Measurements from ENCODE around the gene KCNK4.

The KCNK4 gene

DNA sequence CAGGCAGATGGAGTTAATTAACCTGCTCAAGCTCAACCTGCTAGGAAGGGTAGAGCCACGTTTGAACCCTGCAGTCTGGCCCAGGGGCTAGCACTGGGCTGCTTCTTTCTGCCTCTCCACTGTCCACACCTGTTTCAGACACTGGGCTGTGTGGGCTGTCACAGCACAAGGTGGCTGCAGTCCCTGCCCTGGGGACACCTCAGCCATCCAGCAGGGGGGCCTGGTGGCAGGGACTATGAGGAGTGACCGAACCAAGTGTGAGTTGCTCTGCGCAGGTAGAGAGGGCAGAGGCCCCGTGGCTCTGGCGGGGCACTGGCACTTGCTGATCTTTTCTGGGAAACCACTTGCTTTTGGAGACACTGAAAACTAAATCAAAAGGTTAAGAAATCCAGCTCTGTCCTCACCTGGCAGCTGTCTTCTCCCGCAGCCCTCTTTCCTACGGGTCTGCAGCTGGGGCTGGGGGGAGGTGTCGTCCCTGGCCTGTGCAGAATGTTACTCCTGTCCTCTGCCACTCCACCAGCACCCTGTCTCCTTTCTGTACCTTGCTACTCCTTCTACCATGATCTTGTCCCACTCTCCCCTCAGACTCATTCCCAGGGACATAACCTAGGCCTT lies 12.4 kb upstream of the KCNK4 start:
- H3K27ac ChIP-seq: no peak overlapping the region
- TF ChIP-seq, protein P1, sequence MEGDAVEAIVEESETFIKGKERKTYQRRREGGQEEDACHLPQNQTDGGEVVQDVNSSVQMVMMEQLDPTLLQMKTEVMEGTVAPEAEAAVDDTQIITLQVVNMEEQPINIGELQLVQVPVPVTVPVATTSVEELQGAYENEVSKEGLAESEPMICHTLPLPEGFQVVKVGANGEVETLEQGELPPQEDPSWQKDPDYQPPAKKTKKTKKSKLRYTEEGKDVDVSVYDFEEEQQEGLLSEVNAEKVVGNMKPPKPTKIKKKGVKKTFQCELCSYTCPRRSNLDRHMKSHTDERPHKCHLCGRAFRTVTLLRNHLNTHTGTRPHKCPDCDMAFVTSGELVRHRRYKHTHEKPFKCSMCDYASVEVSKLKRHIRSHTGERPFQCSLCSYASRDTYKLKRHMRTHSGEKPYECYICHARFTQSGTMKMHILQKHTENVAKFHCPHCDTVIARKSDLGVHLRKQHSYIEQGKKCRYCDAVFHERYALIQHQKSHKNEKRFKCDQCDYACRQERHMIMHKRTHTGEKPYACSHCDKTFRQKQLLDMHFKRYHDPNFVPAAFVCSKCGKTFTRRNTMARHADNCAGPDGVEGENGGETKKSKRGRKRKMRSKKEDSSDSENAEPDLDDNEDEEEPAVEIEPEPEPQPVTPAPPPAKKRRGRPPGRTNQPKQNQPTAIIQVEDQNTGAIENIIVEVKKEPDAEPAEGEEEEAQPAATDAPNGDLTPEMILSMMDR (IDR thresholded peaks at IDR 0.05): no peak
- no peaks in the 10 kb centered on the region for H3K27me3 ChIP-seq
- no peak overlapping the region for H3K4me3 ChIP-seq (ENCODE audit: low read depth in 1 of 2, low read length in 1 of 2)
- peaks cover 4 to 6% of the 10 kb centered on the region in 2 experiments for H3K4me1 ChIP-seq (ENCODE audit: control insufficient read depth in 1 of 2, insufficient read depth in 1 of 2, low read depth in 1 of 2, low read length in 1 of 2)
- H3K36me3 ChIP-seq: peaks cover 46% of the 10 kb centered on the region
- no peaks in the 10 kb centered on the region for H3K9me3 ChIP-seq

DNA sequence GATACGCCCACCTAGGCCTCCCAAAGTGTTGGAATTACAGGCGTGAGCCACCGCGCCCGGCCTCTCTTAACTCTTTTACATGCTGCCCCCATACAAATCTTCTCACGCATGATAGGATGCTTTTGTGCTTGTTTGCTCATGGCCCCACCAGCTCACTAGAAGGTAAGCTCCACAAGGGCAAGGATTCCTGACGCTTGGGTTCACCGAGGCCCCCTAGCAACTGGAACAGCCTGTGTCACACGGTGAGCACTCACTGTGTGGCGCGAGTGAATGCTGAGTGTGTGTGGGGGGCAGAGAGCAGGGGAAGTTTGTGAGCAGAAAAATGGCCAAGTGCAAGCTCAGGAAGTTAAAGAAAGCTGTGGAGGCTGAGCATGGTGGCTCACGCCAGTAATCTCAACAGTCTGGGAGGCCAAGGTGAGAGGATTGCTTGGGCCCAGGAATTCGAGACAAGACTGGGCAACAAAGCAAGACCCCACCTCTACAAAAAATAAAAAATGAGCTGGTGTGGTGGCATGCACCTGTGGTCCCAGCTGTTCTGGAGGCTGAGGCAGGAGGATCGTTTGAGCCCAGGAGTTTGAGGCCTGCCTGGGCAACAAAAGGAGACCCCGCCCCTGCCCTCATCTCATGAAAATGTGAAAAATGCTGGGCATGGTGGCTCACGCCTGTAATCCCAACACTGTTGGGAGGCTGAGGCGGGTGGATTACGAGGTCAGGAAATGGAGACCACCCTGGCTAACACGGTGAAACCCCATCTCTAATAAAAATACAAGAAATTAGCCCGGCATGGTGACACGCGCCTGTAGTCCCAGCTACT lies 8.9 kb upstream of the KCNK4 start:
- Histone ChIP-seq H3K36me3 (peaks cover 25% of the 10 kb centered on the region), H3K27ac (no peak overlapping the region), H3K4me3 (ENCODE audit: low read depth in 1 of 2, low read length in 1 of 2) (no peak overlapping the region), H3K4me1 (ENCODE audit: control insufficient read depth in 1 of 2, insufficient read depth in 1 of 2, low read depth in 1 of 2, low read length in 1 of 2) (peaks cover 20 to 26% of the 10 kb centered on the region in 2 experiments), H3K9me3 (no peaks in the 10 kb centered on the region), H3K27me3 (no peaks in the 10 kb centered on the region)
- TF ChIP-seq, protein P1 (IDR thresholded peaks at IDR 0.05): no peak

DNA sequence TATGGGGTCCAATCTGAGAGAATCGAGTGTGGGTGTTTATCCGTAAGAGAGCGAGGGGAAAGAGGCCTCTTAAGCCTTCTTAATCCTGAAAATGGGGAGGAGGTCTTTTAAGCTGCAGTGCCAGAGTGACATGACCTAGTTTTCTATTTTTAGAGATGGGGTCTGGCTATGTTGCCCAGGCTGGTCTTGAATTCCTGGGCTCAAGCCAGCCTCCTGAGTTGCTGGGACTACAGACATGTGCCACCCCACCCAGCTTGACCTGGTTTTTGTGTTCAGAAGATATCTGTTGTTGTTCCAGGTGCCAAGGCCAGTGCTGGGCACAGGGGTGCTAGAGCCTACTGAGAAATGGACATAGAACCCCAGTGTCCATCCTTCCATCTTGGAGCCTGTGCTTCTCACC lies 8.0 kb upstream of the KCNK4 start:
- peaks cover 20 to 26% of the 10 kb centered on the region in 2 experiments for H3K4me1 ChIP-seq (ENCODE audit: control insufficient read depth in 1 of 2, insufficient read depth in 1 of 2, low read depth in 1 of 2, low read length in 1 of 2)
- TF ChIP-seq, protein P1 (IDR thresholded peaks at IDR 0.05): no peak
- H3K27ac ChIP-seq: peak overlapping the region; percentile 20
- H3K27me3 ChIP-seq: no peaks in the 10 kb centered on the region
- H3K4me3 ChIP-seq (ENCODE audit: low read depth in 1 of 2, low read length in 1 of 2): no peak overlapping the region
- no peaks in the 10 kb centered on the region for H3K9me3 ChIP-seq
- H3K36me3 ChIP-seq: peaks cover 18% of the 10 kb centered on the region

DNA sequence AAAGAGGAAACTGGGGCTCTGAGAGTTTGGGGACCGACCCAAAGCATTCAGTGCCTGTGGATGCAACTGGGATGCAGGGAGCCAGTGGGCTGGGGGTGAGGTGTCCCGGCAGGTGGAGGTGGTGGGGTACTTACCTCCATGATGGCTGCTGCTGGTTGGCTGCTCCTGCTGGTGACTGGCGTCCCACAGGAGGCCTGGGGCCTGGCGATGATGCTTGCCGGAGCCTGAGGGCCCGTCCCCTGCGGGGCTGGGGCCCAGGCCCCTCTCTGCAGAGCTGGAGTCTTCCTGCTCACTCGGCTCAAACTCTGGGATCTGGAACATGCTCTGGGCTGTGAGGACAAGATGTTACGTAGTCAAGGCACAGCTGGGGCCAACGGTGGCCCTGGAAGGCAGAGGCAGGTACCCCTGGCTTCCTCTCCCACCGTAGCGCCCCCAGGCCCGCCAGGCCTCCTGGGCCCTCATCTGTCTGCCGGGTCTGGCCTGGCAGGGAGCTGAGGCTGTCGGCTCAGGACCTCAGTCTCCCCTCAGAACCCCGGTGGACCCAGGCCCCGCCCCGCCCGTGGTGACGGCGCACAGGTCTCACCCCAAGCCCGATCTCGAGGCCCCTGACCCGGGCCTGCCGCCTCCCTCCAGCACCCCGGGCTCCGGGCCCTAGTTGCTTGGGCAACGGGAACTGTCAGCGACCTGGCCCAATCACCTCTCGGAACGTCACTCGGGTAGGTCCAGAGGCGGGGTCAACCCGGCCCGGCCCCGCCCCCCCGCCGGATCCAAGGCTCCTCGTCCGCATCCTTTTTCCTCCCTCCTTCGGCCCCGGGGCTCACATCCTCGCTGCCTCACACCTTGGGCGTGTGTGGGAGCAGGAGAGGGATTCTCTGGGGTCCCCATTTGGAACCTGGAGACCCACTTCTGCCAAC lies 6.8 kb upstream of the KCNK4 start, which contains the start of gene BAD:
BAD (minus strand) TSS at position 618 of the 914 bp plus-strand sequence; CDS start at position 321, 297 bp downstream.
- TF ChIP-seq, protein P1 (IDR thresholded peaks at IDR 0.05): no peak
- Histone ChIP-seq H3K27ac (peak within 1 kb of the TSS; percentile 98), H3K4me1 (ENCODE audit: control insufficient read depth in 1 of 2, insufficient read depth in 1 of 2, low read depth in 1 of 2, low read length in 1 of 2) (peaks cover 20 to 26% of the 10 kb centered on the region in 2 experiments), H3K36me3 (peaks cover 8% of the 10 kb centered on the region), H3K4me3 (ENCODE audit: low read depth in 1 of 2, low read length in 1 of 2) (peak within 1 kb of the TSS; percentile 86 to 93), H3K27me3 (peaks cover 2% of the 10 kb centered on the region), H3K9me3 (no peaks in the 10 kb centered on the region)
